NCI-H526 (cell line): ENCODE data around the gene NOS1.

Experiments
- DNase-seq, 2 experiments: peaks; one replicate each; lab custom pipeline; 2025; lab: John Stamatoyannopoulos, UW

Gene NOS1

GRCh38 chr12:117330441-117331113 is 30.8 kb downstream of the NOS1 start:
- DNase-seq, result no peak

GRCh38 chr12:117329756-117330155 is 31.7 kb downstream of the NOS1 start:
- no peak for DNase-seq

GRCh38 chr12:117328556-117329100 is 32.8 kb downstream of the NOS1 start:
- peak; percentile 68 to 74 for DNase-seq

GRCh38 chr12:117322428-117322827 is 39.0 kb downstream of the NOS1 start:
- DNase-seq, result no peak

GRCh38 chr12:117321572-117321971 is 39.9 kb downstream of the NOS1 start:
- no peak for DNase-seq

- DNase-seq, result no peak
These were observed 42.8 kb downstream of the NOS1 start for GRCh38 chr12:117318591-117318990.

GRCh38 chr12:117316336-117316735 is 45.1 kb downstream of the NOS1 start:
- DNase-seq, result no peak

GRCh38 chr12:117313926-117314325 is 47.5 kb downstream of the NOS1 start:
- no peak for DNase-seq

- no peak for DNase-seq
These were observed 48.7 kb downstream of the NOS1 start for GRCh38 chr12:117312770-117313169.

- no peak for DNase-seq
These were observed 52.0 kb downstream of the NOS1 start for GRCh38 chr12:117309276-117309925.

GRCh38 chr12:117300174-117300573 is 61.3 kb downstream of the NOS1 start:
- no peak for DNase-seq

- DNase-seq, result no peak
These were observed 62.7 kb downstream of the NOS1 start for GRCh38 chr12:117298648-117299225.

GRCh38 chr12:117298191-117298590 is 63.2 kb downstream of the NOS1 start:
- DNase-seq, result no peak

GRCh38 chr12:117294189-117294603 is 67.2 kb downstream of the NOS1 start:
- DNase-seq, result peak in 1 of 2 experiments; percentile 25

GRCh38 chr12:117293510-117293909 is 67.9 kb downstream of the NOS1 start:
- DNase-seq, result no peak

GRCh38 chr12:117292688-117293087 is 68.7 kb downstream of the NOS1 start:
- no peak for DNase-seq

GRCh38 chr12:117284140-117284539 is 77.3 kb downstream of the NOS1 start:
- DNase-seq, result peak; percentile 34 to 42

GRCh38 chr12:117282490-117282889 is 78.9 kb downstream of the NOS1 start:
- DNase-seq, result no peak

- no peak for DNase-seq
These were observed 81.3 kb downstream of the NOS1 start for GRCh38 chr12:117280019-117280680.

GRCh38 chr12:117279606-117280005 is 81.8 kb downstream of the NOS1 start:
- DNase-seq, result peak; percentile 97

- no peak for DNase-seq
These were observed 83.6 kb downstream of the NOS1 start for GRCh38 chr12:117277875-117278274.

- DNase-seq, result no peak
These were observed 88.3 kb downstream of the NOS1 start for GRCh38 chr12:117273091-117273490.

GRCh38 chr12:117272690-117273089 is 88.7 kb downstream of the NOS1 start:
- DNase-seq, result no peak
